IPS-20b (cell line): Measurements from ENCODE around the gene PHETA1.
"Not testable (repeated sequence)": the region's sequence is repeated elsewhere in the genome, so short reads cannot be mapped to it uniquely, and the experiment has no call there.

Experiments
- H3K27ac ChIP-seq: one replicate; pipeline ENCODE4 v1.5.1; 2013; ENCODE audit warnings: low read length
- H3K27me3 ChIP-seq: 2 replicates; pipeline ENCODE4 v1.6.1; 2013; ENCODE audit warnings: mild to moderate bottlenecking, low read length, inconsistent platforms; ENCODE audit not compliant: insufficient read depth
- H3K36me3 ChIP-seq: 2 replicates; pipeline ENCODE4 v1.6.1; 2013; ENCODE audit warnings: low read depth, mild to moderate bottlenecking, inconsistent platforms, low read length, moderate library complexity; ENCODE audit not compliant: insufficient read depth
- H3K4me1 ChIP-seq: 2 replicates; pipeline ENCODE4 v1.6.1; 2013; ENCODE audit warnings: mild to moderate bottlenecking, control low read depth, inconsistent platforms, low read length, moderate library complexity; ENCODE audit not compliant: insufficient read depth
- H3K4me3 ChIP-seq: 2 replicates; pipeline ENCODE4 v1.5.1; 2013; ENCODE audit warnings: mild to moderate bottlenecking, low read length, inconsistent platforms
- H3K9ac ChIP-seq: 2 replicates; pipeline ENCODE4 v1.6.1; 2013; ENCODE audit warnings: low read depth, mild to moderate bottlenecking, inconsistent platforms, low read length, moderate library complexity
- H3K9me3 ChIP-seq: 2 replicates; pipeline ENCODE4 v1.6.1; 2013; ENCODE audit warnings: mild to moderate bottlenecking, low read depth, low read length, inconsistent platforms; ENCODE audit not compliant: insufficient read depth

The PHETA1 gene

GRCh38 chr12:111401167-111401605, 32.3 kb upstream of the PHETA1 start:
- H3K4me1 ChIP-seq: peaks cover 5% of the 10 kb centered on the region; the same call in 1 of the 2 replicates

GRCh38 chr12:111399741-111400404, 31.0 kb upstream of the PHETA1 start:
- H3K9ac ChIP-seq, H3K9me3 ChIP-seq, H3K4me3 ChIP-seq, H3K27me3 ChIP-seq, H3K36me3 ChIP-seq, H3K4me1 ChIP-seq, H3K27ac ChIP-seq: not testable (repeated sequence)

More at GRCh38 chr12:111401167-111401605, 32.3 kb upstream of the PHETA1 start:
- Histone ChIP-seq H3K4me3 (no peak overlapping the region), H3K27me3 (peaks cover 8% of the 10 kb centered on the region; the same call in 1 of the 2 replicates), H3K36me3 (no peaks in the 10 kb centered on the region), H3K9me3 (no peaks in the 10 kb centered on the region), H3K27ac (no peak overlapping the region), H3K9ac (no peak overlapping the region)

GRCh38 chr12:111398530-111398929, 29.6 kb upstream of the PHETA1 start:
- Histone ChIP-seq H3K4me3 (no peak overlapping the region), H3K27me3 (no peaks in the 10 kb centered on the region), H3K4me1 (no peaks in the 10 kb centered on the region), H3K9me3 (no peaks in the 10 kb centered on the region), H3K27ac (no peak overlapping the region), H3K36me3 (no peaks in the 10 kb centered on the region), H3K9ac (no peak overlapping the region)

GRCh38 chr12:111396726-111397445, 28.0 kb upstream of the PHETA1 start:
- Histone ChIP-seq H3K4me3 (no peak overlapping the region), H3K9me3 (no peaks in the 10 kb centered on the region), H3K36me3 (no peaks in the 10 kb centered on the region), H3K27ac (no peak overlapping the region), H3K27me3 (no peaks in the 10 kb centered on the region), H3K4me1 (no peaks in the 10 kb centered on the region), H3K9ac (no peak overlapping the region)

- not testable (repeated sequence) for H3K9ac ChIP-seq, H3K36me3 ChIP-seq, H3K4me1 ChIP-seq, H3K27ac ChIP-seq, H3K4me3 ChIP-seq, H3K27me3 ChIP-seq, H3K9me3 ChIP-seq
Observed at GRCh38 chr12:111396271-111396670, 27.4 kb upstream of the PHETA1 start.

- Histone ChIP-seq H3K9me3 (no peaks in the 10 kb centered on the region), H3K4me1 (no peaks in the 10 kb centered on the region)
Observed at GRCh38 chr12:111395336-111396187, 26.7 kb upstream of the PHETA1 start.

GRCh38 chr12:111394480-111394879, 25.6 kb upstream of the PHETA1 start:
- H3K9me3 ChIP-seq: no peaks in the 10 kb centered on the region
- no peaks in the 10 kb centered on the region for H3K4me1 ChIP-seq
- H3K27ac ChIP-seq: no peak overlapping the region
- H3K27me3 ChIP-seq: no peaks in the 10 kb centered on the region
- no peak overlapping the region for H3K9ac ChIP-seq
- no peaks in the 10 kb centered on the region for H3K36me3 ChIP-seq
- no peak overlapping the region for H3K4me3 ChIP-seq

More at GRCh38 chr12:111395336-111396187, 26.7 kb upstream of the PHETA1 start:
- no peaks in the 10 kb centered on the region for H3K36me3 ChIP-seq
- H3K9ac ChIP-seq: no peak overlapping the region
- H3K27me3 ChIP-seq: no peaks in the 10 kb centered on the region
- H3K4me3 ChIP-seq: no peak overlapping the region
- H3K27ac ChIP-seq: no peak overlapping the region

GRCh38 chr12:111393700-111394300, 24.9 kb upstream of the PHETA1 start:
- no peaks in the 10 kb centered on the region for H3K27me3 ChIP-seq
- no peaks in the 10 kb centered on the region for H3K36me3 ChIP-seq
- H3K9me3 ChIP-seq: no peaks in the 10 kb centered on the region
- H3K4me1 ChIP-seq: no peaks in the 10 kb centered on the region
- no peak overlapping the region for H3K4me3 ChIP-seq
- H3K27ac ChIP-seq: no peak overlapping the region
- no peak overlapping the region for H3K9ac ChIP-seq

- Histone ChIP-seq H3K27ac (no peak overlapping the region), H3K4me3 (no peak overlapping the region), H3K9ac (no peak overlapping the region), H3K36me3 (no peaks in the 10 kb centered on the region), H3K4me1 (no peaks in the 10 kb centered on the region), H3K9me3 (no peaks in the 10 kb centered on the region), H3K27me3 (no peaks in the 10 kb centered on the region)
Observed at GRCh38 chr12:111390910-111391309, 22.0 kb upstream of the PHETA1 start.

GRCh38 chr12:111389635-111390034, 20.7 kb upstream of the PHETA1 start:
- Histone ChIP-seq H3K4me1 (no peaks in the 10 kb centered on the region), H3K9ac (no peak overlapping the region)

GRCh38 chr12:111387747-111388323, 18.9 kb upstream of the PHETA1 start:
- no peak overlapping the region for H3K9ac ChIP-seq
- no peaks in the 10 kb centered on the region for H3K4me1 ChIP-seq
- no peak overlapping the region for H3K27ac ChIP-seq
- H3K4me3 ChIP-seq: no peak overlapping the region
- H3K9me3 ChIP-seq: no peaks in the 10 kb centered on the region
- H3K36me3 ChIP-seq: no peaks in the 10 kb centered on the region
- H3K27me3 ChIP-seq: no peaks in the 10 kb centered on the region; the same call in 1 of the 2 replicates

More at GRCh38 chr12:111389635-111390034, 20.7 kb upstream of the PHETA1 start:
- Histone ChIP-seq H3K4me3 (no peak overlapping the region), H3K27ac (no peak overlapping the region), H3K36me3 (no peaks in the 10 kb centered on the region), H3K9me3 (no peaks in the 10 kb centered on the region), H3K27me3 (no peaks in the 10 kb centered on the region)
